H1 (cell line): ENCODE results near the gene PPP2R2C.

Experiments
- CTCF ChIP-seq, 3 experiments: IDR thresholded peaks; 1 replicate in 2 of 3; 2 replicates in 1 of 3; pipeline versions ENCODE4 v1.5.1 to v1.6.1; 2011; ENCODE audit warnings: low read length in 3 of 3, mild to moderate bottlenecking in 3 of 3, inconsistent platforms in 2 of 3, low read depth in 1 of 3, moderate library complexity in 1 of 3; ENCODE audit not compliant: insufficient read depth in 1 of 3; ENCODE audit errors: control extremely low read depth in 1 of 3
- PHF8 ChIP-seq: fragments of 200-600 bp; sonication (generic); conservative IDR thresholded peaks from 2 replicates; pipeline ENCODE4 v1.7.1; 2012; ENCODE audit warnings: low read depth, mild to moderate bottlenecking, inconsistent platforms, low read length, moderate library complexity

GRCh38 chr4:6389142-6389825 lies 83.1 kb downstream of the PPP2R2C start:
- TF ChIP-seq CTCF (IDR thresholded peaks at IDR 0.05; ENCODE audit: control extremely low read depth in 1 of 3, insufficient read depth in 1 of 3, low read depth in 1 of 3, low read length in 3 of 3): no peak
- TF ChIP-seq PHF8: no peak
